ENCODE results near the gene IDE. TPM values are rescaled to one million over a fixed set of nuclear protein-coding genes. Genes with fewer than 3 reads are reported as not detected.

The IDE gene
- total RNA-seq, result 22.8 and 24.3 TPM in 2 replicates

DNA sequence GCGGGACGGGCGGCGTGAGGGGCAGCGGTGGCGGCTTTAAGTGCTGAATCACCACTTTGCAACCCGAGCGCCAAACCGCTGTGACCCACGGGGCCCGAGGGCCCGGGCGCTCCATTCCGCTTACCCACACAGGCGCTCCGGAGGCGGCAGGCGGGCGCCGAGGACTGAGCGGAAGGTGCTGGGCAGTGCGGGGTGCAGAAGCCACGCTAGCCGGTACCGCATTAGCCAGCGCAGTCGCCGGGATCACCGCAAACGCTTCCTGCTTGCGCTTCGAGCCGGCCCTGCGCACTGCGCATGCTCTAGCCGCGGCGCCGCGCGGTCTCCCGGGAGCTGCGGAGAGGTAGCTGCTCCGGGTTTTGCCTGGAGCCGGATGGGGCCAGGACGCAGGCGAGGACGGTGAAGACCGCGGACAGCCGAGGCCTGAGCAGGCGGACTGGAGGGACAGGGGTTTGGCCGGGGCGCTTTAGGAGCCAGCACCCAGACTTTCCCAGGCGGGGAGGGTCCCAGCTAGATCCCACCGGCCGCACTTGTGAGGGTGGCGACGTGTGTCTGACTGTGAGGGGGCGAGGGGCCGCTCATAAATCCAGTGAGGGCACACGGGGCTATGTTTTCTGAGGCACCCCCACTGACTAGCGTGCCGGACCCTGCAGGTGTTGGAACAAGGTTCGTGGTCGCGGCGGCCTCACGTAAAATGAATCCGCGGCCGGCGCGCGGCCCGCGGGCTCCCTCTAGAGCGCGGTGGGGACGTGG lies at the start of gene IDE:
IDE (minus strand) TSS at position 296 of the 750 bp plus-strand sequence; CDS start at position 222, 74 bp downstream.

GRCh38 chr10:92592761-92593618 lies 19.1 kb upstream of the IDE start, which contains the start of gene KIF11:
Gene KIF11, plus strand, starts transcription at chr10:92593130. Its CDS starts 246 bp downstream, at chr10:92593376.

Other genes starting within 250 kb of the IDE start
- gene KIF11, start 19.0 kb upstream of the IDE start, total RNA-seq, result 3.3 and 44.1 TPM in 2 replicates
- gene HHEX, start 115.9 kb upstream of the IDE start, total RNA-seq, result 8.7 and 8.8 TPM in 2 replicates